PFSK-1 (cell line): ENCODE results near the gene LASP1.

Source experiments
- POLR2AphosphoS5 ChIP-seq: IDR thresholded peaks from 2 replicates; pipeline ENCODE4 v1.6.1; 2012; ENCODE audit warnings: low read depth, mild to moderate bottlenecking, control low read depth, low read length, moderate library complexity
- SIN3A ChIP-seq: IDR thresholded peaks from 2 replicates; pipeline ENCODE4 v1.6.1; 2012; ENCODE audit warnings: mild to moderate bottlenecking, low read length, moderate library complexity, borderline replicate concordance; ENCODE audit not compliant: insufficient read depth
- TAF1 ChIP-seq: IDR thresholded peaks from 2 replicates; pipeline ENCODE4 v1.6.1; 2012; ENCODE audit warnings: low read length, control low read depth, borderline replicate concordance; ENCODE audit not compliant: insufficient read depth
- TF ChIP-seq, protein P1 (sequence below), 2 experiments: IDR thresholded peaks; 2 replicates each; pipeline versions ENCODE4 v1.6.1 to v1.8.0; 2011 to 2012; ENCODE audit warnings: low read depth in 2 of 2, low read length in 2 of 2, control low read depth in 1 of 2, inconsistent platforms in 1 of 2, mild to moderate bottlenecking in 1 of 2, moderate library complexity in 1 of 2; ENCODE audit not compliant: insufficient read depth in 1 of 2

DNA sequence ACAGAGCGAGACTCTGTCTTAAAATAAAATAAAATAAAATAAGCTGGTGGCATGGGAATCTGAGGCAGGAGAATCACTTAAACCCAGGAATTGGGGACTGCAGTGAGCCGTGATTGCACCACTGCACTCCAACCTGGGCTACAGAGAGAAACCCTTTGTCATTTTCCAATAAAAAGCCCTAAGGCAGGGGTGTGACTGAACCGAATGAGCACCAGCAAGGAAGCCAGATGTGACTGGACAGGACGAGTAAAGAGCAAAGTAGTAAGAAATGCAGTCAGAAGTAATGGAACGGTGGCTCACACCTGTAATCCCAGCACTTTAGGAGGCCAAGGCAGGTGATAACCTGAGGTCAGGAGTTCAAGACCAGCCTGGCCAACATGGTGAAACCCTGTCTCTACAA is 12.6 kb upstream of the LASP1 start:
- TF ChIP-seq, protein P1, sequence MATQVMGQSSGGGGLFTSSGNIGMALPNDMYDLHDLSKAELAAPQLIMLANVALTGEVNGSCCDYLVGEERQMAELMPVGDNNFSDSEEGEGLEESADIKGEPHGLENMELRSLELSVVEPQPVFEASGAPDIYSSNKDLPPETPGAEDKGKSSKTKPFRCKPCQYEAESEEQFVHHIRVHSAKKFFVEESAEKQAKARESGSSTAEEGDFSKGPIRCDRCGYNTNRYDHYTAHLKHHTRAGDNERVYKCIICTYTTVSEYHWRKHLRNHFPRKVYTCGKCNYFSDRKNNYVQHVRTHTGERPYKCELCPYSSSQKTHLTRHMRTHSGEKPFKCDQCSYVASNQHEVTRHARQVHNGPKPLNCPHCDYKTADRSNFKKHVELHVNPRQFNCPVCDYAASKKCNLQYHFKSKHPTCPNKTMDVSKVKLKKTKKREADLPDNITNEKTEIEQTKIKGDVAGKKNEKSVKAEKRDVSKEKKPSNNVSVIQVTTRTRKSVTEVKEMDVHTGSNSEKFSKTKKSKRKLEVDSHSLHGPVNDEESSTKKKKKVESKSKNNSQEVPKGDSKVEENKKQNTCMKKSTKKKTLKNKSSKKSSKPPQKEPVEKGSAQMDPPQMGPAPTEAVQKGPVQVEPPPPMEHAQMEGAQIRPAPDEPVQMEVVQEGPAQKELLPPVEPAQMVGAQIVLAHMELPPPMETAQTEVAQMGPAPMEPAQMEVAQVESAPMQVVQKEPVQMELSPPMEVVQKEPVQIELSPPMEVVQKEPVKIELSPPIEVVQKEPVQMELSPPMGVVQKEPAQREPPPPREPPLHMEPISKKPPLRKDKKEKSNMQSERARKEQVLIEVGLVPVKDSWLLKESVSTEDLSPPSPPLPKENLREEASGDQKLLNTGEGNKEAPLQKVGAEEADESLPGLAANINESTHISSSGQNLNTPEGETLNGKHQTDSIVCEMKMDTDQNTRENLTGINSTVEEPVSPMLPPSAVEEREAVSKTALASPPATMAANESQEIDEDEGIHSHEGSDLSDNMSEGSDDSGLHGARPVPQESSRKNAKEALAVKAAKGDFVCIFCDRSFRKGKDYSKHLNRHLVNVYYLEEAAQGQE (IDR thresholded peaks at IDR 0.05; ENCODE audit: insufficient read depth in 1 of 2, low read depth in 2 of 2, low read length in 2 of 2) = no peak
- no peak for TF ChIP-seq POLR2AphosphoS5
- no peak for TF ChIP-seq SIN3A
- TF ChIP-seq TAF1 = no peak
